OCI-LY1 (cell line): ENCODE measurements around the gene RNF214.

Experiments used
- EZH2 ChIP-seq: fragments of 200-600 bp; sonication (generic), shearing (Covaris generic); IDR thresholded peaks from 2 replicates; pipeline ENCODE4 v1.8.0; 2017; ENCODE audit warnings: borderline replicate concordance, mixed run types, mild to moderate bottlenecking, antibody characterized with exemption, low read length, moderate library complexity, mixed read lengths
- TF ChIP-seq, protein P1 (sequence below): fragments of 200-600 bp; sonication (generic), shearing (Covaris generic); IDR thresholded peaks from 2 replicates; pipeline ENCODE4 v1.5.1; 2017; ENCODE audit warnings: mild to moderate bottlenecking, antibody characterized with exemption, low read length, moderate library complexity, mixed read lengths

DNA sequence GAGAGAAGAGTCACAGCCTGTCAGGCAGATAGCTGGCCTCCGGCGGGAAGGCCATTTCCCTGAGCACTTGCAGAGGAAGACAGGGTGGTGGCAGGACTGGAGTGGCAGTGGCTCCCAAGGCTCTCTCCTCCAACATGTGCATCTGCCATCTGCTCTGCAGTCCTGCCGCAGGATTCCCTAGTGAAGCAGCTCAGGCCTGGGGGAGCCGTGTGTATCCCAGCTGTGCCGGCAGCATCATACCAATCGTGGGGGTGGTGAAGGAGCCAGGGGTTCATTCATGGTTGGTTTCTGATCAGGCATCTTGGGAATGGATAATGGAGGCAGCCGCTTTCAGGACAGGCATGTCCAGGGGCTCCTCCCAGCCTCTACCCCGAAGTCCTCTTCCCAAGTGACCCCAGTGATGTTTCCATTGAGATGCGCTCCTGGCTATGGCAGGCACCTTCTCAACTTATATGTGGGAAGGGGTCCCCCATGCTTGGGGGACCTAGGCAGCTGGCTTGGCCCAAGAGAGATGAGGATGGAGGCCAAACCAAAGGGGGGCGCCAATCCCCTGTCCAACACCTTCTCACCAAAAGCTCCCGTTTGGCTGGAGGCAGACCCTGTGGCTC is 27.2 kb upstream of the RNF214 start:
- TF ChIP-seq, protein P1, sequence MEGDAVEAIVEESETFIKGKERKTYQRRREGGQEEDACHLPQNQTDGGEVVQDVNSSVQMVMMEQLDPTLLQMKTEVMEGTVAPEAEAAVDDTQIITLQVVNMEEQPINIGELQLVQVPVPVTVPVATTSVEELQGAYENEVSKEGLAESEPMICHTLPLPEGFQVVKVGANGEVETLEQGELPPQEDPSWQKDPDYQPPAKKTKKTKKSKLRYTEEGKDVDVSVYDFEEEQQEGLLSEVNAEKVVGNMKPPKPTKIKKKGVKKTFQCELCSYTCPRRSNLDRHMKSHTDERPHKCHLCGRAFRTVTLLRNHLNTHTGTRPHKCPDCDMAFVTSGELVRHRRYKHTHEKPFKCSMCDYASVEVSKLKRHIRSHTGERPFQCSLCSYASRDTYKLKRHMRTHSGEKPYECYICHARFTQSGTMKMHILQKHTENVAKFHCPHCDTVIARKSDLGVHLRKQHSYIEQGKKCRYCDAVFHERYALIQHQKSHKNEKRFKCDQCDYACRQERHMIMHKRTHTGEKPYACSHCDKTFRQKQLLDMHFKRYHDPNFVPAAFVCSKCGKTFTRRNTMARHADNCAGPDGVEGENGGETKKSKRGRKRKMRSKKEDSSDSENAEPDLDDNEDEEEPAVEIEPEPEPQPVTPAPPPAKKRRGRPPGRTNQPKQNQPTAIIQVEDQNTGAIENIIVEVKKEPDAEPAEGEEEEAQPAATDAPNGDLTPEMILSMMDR: no peak
- no peak for TF ChIP-seq EZH2
